Measurements from ENCODE around the gene ADAMTS20.

DNA sequence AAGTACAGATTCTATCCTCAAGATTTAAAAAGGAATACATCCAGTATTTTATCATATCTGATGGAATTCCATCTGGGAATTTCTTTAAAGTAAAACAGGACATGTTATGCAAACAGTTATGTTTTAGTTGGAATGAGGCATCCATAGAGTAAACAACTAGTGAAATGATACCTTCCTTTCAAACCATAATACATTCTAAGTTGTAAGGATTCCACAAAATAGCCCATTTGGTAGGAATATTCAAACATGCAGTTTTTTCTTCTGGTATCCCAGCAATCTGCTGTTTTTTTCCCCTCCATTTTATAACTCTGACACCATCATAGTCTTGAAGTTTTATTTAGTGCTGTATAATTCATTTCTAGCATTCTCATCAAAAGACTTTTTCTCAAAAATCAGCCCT lies 149.6 kb downstream of the ADAMTS20 start:
- TF ChIP-seq TARDBP (IDR thresholded peaks at IDR 0.05) (no peak), ELF4 (IDR thresholded peaks at IDR 0.05) (no peak), FOXK2 (IDR thresholded peaks at IDR 0.05) (no peak)
